Stimulated activated naive B cell treated with anti-CD40 and anti-IgM and Interleukin-4, amounts not matched to agents 10 μg/mL and 1 μg/mL and 100 μg/mL, for 72 hours (primary cell): ENCODE results near the gene TCF20.

ENCODE experiments used
- ATAC-seq, 2 donors: fragments of 150-1000 bp; cut with Tn5 transposase; replicated peaks; 2 replicates each; pipeline ENCODE4 v1.10.0; 2021; ENCODE audit warnings: moderate library complexity in 1 of 2
- DNase-seq: peaks from one replicate; pipeline ENCODE4 v3.0.0; 2021
- H3K27ac Mint-ChIP-seq: one replicate; pipeline ENCODE4 v1.8.0; 2022; ENCODE audit warnings: mild to moderate bottlenecking, mixed read lengths
- H3K27me3 Mint-ChIP-seq, 2 donors: one replicate each; pipeline ENCODE4 v1.8.0; 2022; ENCODE audit warnings: mixed read lengths in 2 of 2
- H3K36me3 Mint-ChIP-seq, 2 donors: one replicate each; pipeline ENCODE4 v1.8.0; 2022; ENCODE audit warnings: mixed read lengths in 2 of 2, mild to moderate bottlenecking in 1 of 2
- H3K4me1 Mint-ChIP-seq, 2 donors: one replicate each; pipeline ENCODE4 v1.8.0; 2022; ENCODE audit warnings: mixed read lengths in 2 of 2, mild to moderate bottlenecking in 1 of 2
- H3K4me3 Mint-ChIP-seq, 2 donors: one replicate each; pipeline ENCODE4 v1.8.0; 2022; ENCODE audit warnings: mild to moderate bottlenecking in 2 of 2, mixed read lengths in 2 of 2, moderate library complexity in 1 of 2
- H3K9me3 Mint-ChIP-seq, 2 donors: one replicate each; pipeline ENCODE4 v1.8.0; 2022; ENCODE audit warnings: mixed read lengths in 2 of 2, mild to moderate bottlenecking in 1 of 2

The TCF20 gene

GRCh38 chr22:42307806-42308563 lies 37.5 kb upstream of the TCF20 start:
- no peak overlapping the region for H3K4me3 Mint-ChIP-seq
- H3K9me3 Mint-ChIP-seq = no peaks in the 10 kb centered on the region
- peaks cover 2 to 15% of the 10 kb centered on the region in 2 donors for H3K4me1 Mint-ChIP-seq
- no peak overlapping the region for H3K27ac Mint-ChIP-seq
- no peaks in the 10 kb centered on the region for H3K36me3 Mint-ChIP-seq
- DNase-seq (no peak), ATAC-seq (no peak)
- H3K27me3 Mint-ChIP-seq = peaks cover 25 to 26% of the 10 kb centered on the region in 2 donors

- peaks cover 5 to 31% of the 10 kb centered on the region in 2 donors for H3K4me1 Mint-ChIP-seq
These were observed 35.6 kb upstream of the TCF20 start for GRCh38 chr22:42306010-42306409.

GRCh38 chr22:42304324-42304790 lies 33.9 kb upstream of the TCF20 start:
- H3K4me1 Mint-ChIP-seq = peaks cover 19 to 48% of the 10 kb centered on the region in 2 donors
- ATAC-seq (no peak), DNase-seq (no peak)
- H3K4me3 Mint-ChIP-seq = no peak overlapping the region
- H3K27me3 Mint-ChIP-seq = peaks cover 7 to 14% of the 10 kb centered on the region in 2 donors
- no peaks in the 10 kb centered on the region for H3K9me3 Mint-ChIP-seq
- no peaks in the 10 kb centered on the region for H3K36me3 Mint-ChIP-seq
- H3K27ac Mint-ChIP-seq = no peak overlapping the region

More at GRCh38 chr22:42306010-42306409, 35.6 kb upstream of the TCF20 start:
- Mint-ChIP-seq H3K36me3 (no peaks in the 10 kb centered on the region), H3K9me3 (no peaks in the 10 kb centered on the region), H3K27ac (no peak overlapping the region), H3K27me3 (peaks cover 17 to 23% of the 10 kb centered on the region in 2 donors), H3K4me3 (no peak overlapping the region)
- DNase-seq (no peak), ATAC-seq (no peak)

- Mint-ChIP-seq H3K27ac (no peak overlapping the region), H3K4me3 (no peak overlapping the region), H3K27me3 (peaks cover 6 to 13% of the 10 kb centered on the region in 2 donors), H3K36me3 (no peaks in the 10 kb centered on the region), H3K9me3 (no peaks in the 10 kb centered on the region), H3K4me1 (peaks cover 26 to 55% of the 10 kb centered on the region in 2 donors)
- ATAC-seq (no peak), DNase-seq (no peak)
These were observed 33.2 kb upstream of the TCF20 start for GRCh38 chr22:42303396-42304323.

GRCh38 chr22:42301742-42302102 lies 31.3 kb upstream of the TCF20 start:
- no peak for DNase-seq
- no peak overlapping the region for H3K27ac Mint-ChIP-seq
- H3K27me3 Mint-ChIP-seq = peaks cover 6 to 13% of the 10 kb centered on the region in 2 donors
- no peak for ATAC-seq
- H3K4me1 Mint-ChIP-seq = peaks cover 41 to 74% of the 10 kb centered on the region in 2 donors
- no peaks in the 10 kb centered on the region for H3K9me3 Mint-ChIP-seq
- no peak overlapping the region for H3K4me3 Mint-ChIP-seq
- no peaks in the 10 kb centered on the region for H3K36me3 Mint-ChIP-seq

GRCh38 chr22:42301077-42301741 lies 30.8 kb upstream of the TCF20 start:
- Mint-ChIP-seq H3K9me3 (no peaks in the 10 kb centered on the region), H3K4me3 (peak overlapping the region; percentile 58 to 60), H3K36me3 (no peaks in the 10 kb centered on the region), H3K4me1 (peaks cover 41 to 78% of the 10 kb centered on the region in 2 donors), H3K27me3 (peaks cover 6 to 13% of the 10 kb centered on the region in 2 donors), H3K27ac (peak overlapping the region; percentile 86)
- DNase-seq (no peak), ATAC-seq (peak in 1 of 2 donors; percentile 14)

- ATAC-seq (peak; percentile 95 to 96), DNase-seq (peak; percentile 53)
- peak overlapping the region; percentile 61 to 76 for H3K4me3 Mint-ChIP-seq
- H3K36me3 Mint-ChIP-seq = no peaks in the 10 kb centered on the region
- peaks cover 6 to 12% of the 10 kb centered on the region in 2 donors for H3K27me3 Mint-ChIP-seq
- H3K4me1 Mint-ChIP-seq = peaks cover 41 to 82% of the 10 kb centered on the region in 2 donors
- peak overlapping the region; percentile 86 for H3K27ac Mint-ChIP-seq
- no peaks in the 10 kb centered on the region for H3K9me3 Mint-ChIP-seq
These were observed 30.0 kb upstream of the TCF20 start for GRCh38 chr22:42300259-42301076.

- Mint-ChIP-seq H3K27me3 (peaks cover 5 to 6% of the 10 kb centered on the region in 2 donors), H3K27ac (peak overlapping the region; percentile 86), H3K4me3 (peak overlapping the region; percentile 61 to 76), H3K36me3 (no peaks in the 10 kb centered on the region), H3K9me3 (no peaks in the 10 kb centered on the region), H3K4me1 (peaks cover 43 to 87% of the 10 kb centered on the region in 2 donors)
- no peak for DNase-seq
- ATAC-seq = no peak
These were observed 29.3 kb upstream of the TCF20 start for GRCh38 chr22:42299586-42300258.

GRCh38 chr22:42298746-42299145 lies 28.3 kb upstream of the TCF20 start:
- ATAC-seq (no peak), DNase-seq (no peak)
- peak overlapping the region in 1 of 2 donors; percentile 21 for H3K4me3 Mint-ChIP-seq
- H3K4me1 Mint-ChIP-seq = peaks cover 47 to 89% of the 10 kb centered on the region in 2 donors
- peaks cover 0 to 6% of the 10 kb centered on the region in 2 donors for H3K27me3 Mint-ChIP-seq
- H3K27ac Mint-ChIP-seq = no peak overlapping the region
- H3K9me3 Mint-ChIP-seq = no peaks in the 10 kb centered on the region
- H3K36me3 Mint-ChIP-seq = no peaks in the 10 kb centered on the region

GRCh38 chr22:42297778-42298177 lies 27.3 kb upstream of the TCF20 start:
- Mint-ChIP-seq H3K27ac (no peak overlapping the region), H3K36me3 (no peaks in the 10 kb centered on the region), H3K9me3 (no peaks in the 10 kb centered on the region), H3K4me3 (no peak overlapping the region), H3K27me3 (no peaks in the 10 kb centered on the region), H3K4me1 (peaks cover 51 to 88% of the 10 kb centered on the region in 2 donors)
- ATAC-seq (no peak), DNase-seq (no peak)

- Mint-ChIP-seq H3K27ac (no peak overlapping the region), H3K27me3 (no peaks in the 10 kb centered on the region), H3K9me3 (no peaks in the 10 kb centered on the region), H3K4me3 (no peak overlapping the region), H3K36me3 (no peaks in the 10 kb centered on the region), H3K4me1 (peaks cover 53 to 89% of the 10 kb centered on the region in 2 donors)
- DNase-seq (no peak), ATAC-seq (no peak)
These were observed 26.4 kb upstream of the TCF20 start for GRCh38 chr22:42296883-42297282.

GRCh38 chr22:42296381-42296853 lies 26.0 kb upstream of the TCF20 start:
- ATAC-seq (no peak), DNase-seq (no peak)
- H3K27me3 Mint-ChIP-seq = no peaks in the 10 kb centered on the region
- no peak overlapping the region for H3K4me3 Mint-ChIP-seq
- H3K9me3 Mint-ChIP-seq = no peaks in the 10 kb centered on the region
- no peaks in the 10 kb centered on the region for H3K36me3 Mint-ChIP-seq
- H3K4me1 Mint-ChIP-seq = peaks cover 53 to 87% of the 10 kb centered on the region in 2 donors
- H3K27ac Mint-ChIP-seq = no peak overlapping the region
